NCI-H1417 (cell line): ENCODE data around the gene UBAC2.
A peak's percentile ranks its signal among the peaks of the same experiment; 100 is the strongest.
"Not testable (repeated sequence)": the region's sequence is repeated elsewhere in the genome, so short reads cannot be mapped to it uniquely, and the experiment has no call there.

Experiments
- DNase-seq, 3 experiments: peaks; one replicate each; lab custom pipeline; 2025; lab: John Stamatoyannopoulos, UW

The UBAC2 gene

DNA sequence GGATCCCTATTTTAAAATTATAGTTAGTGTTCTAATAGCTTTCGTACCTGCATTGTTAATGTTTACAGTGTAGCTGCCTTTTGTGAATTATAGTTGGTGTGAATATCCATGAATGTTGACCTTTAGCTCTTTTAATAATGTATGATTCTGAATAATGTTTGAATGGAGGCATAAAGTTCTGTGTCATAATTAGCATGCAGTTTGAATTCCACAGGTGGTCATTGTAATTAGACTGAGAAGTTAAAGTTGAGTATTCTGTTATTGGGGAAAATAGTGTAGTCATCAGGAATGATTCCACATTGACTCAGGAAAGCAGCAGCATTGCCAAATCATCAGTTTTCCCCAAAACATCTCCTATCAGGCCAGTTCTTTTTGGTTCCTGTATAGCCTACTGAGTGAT lies 45.4 kb downstream of the UBAC2 start:
- DNase-seq, result no peak

DNA sequence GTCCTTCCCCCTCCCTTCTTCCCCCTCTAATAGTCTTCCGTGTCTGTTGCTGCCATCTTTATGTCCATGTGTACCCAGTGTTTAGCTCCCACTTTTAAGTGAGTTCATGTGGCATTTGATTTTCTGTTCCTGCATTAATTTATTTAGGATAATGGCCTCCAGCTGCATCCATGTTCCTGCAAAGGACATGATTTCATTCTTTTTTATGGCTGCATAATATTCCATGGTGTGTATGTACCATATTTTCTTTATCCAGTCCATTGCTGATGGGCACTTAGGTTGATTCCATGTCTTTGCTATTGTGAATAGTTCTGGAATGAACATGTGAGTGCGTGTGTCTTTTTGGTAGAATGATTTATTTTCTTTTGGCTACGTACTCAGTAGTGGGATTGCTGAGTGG lies 48.5 kb downstream of the UBAC2 start:
- not testable (repeated sequence) for DNase-seq

DNA sequence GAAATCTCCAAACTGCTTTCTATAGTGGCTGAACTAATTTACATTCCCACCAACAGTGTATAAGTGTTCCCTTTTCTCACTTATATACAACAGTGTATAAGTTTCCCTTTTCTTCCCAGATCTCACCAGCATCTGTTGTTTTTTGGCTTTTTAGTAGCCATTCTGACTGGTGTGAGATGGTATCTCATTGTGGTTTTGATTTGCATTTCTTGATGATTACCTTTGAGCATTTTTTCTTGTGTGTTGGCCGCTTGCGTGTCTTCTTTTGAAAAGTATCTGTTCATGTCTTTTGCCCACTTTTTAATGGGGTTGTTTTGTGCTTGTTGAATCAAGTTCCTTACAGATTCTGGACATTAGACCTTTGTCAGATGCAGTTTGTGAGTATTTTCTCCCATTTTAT lies 49.0 kb downstream of the UBAC2 start:
- DNase-seq, result not testable (repeated sequence)

DNA sequence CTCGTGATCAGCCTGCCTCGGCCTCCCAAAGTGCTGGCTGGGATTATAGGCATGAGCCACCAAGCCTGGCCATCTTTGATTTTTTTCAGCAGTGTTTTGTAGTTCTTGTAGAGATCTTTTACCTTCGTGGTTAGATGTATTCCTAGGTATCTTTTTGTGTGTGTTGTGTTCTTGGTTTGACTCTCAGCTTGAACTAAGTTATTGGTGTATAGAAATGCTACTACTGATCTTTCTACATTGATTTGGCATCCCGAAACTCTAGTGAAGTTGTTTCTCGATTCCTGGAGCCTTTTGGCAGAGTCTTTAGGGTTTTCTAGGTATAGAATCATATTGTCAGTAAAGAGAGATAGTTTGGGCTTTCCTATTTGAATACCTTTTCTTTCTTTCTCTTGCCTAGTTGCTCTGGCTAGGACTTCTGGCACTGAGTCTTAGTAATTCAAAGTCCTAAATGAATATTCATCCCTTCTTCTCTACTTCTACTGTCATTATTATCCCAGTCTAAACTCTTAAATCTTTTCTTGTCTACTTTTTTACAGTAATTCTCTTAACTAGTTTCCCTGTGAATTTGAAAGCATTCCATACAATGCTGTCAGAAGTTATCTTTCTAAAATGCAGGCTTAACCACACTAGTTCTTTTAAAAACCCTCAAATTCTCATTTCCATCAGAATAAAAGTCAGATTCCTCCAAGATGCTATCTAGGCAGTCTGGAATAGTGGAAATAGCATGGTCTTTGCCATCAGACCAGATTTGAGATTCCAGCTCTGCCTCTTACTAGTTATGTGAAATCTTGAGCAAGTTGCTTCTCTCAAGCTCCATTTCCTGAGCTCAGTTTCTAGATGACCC lies 50.5 kb downstream of the UBAC2 start:
- no peak for DNase-seq

DNA sequence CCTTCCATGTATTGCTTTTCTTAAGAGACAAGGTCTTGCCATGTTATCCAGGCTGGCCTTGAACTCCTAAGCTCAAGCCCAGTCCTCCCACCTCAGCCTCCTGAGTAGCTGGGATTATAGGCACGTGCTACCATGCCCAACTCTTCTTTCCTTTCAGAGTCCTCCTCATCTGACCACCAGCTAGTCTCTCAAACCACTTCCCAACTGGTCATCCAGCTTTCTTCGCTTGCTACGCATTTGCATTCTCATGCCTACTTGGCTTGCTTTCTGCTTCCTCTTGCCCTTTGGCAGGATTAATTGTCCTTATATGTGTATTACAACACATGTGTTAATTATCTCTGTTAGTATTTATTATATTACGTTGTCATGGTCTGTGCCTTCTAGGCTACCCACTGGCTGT lies 51.3 kb downstream of the UBAC2 start:
- DNase-seq, result no peak

DNA sequence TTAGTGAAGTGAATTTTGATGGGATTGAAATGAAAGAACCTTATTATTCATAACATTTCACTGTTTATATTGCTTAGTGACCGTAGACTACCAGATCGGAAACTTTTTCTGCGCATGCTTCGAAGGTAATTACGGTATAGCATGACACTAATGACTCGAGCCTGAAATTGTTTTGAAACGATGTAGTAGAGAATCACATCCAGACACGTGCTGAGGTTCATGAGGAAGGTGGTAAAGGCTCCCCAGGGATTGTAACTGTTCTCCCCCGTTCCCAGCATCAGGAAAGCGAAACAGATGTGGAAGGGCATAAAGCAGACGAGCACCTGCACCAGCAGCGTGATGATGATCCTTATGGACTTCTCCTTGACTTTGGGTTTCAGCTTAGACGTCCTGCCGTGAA lies 54.2 kb downstream of the UBAC2 start:
- peak in 2 of 3 experiments; percentile 35 to 76 for DNase-seq

DNA sequence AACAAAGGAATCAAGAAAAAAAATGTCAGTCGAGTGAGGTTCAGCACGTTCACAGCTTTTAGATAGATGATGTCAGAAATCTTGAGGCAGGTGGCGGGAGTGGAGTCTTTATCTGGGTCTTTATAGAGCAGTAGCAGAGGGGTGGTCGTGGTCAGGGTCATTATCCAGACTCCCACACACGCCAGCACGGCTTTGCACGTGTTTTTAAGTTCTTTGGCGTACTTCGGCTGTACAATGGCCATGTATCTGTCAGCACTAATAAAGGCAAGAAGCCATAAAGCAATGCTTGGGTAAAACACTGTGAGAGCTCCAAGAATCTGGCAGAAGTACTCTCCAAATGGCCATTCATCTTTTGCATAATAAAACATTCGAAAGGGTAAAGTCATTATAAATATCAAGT lies 54.6 kb downstream of the UBAC2 start:
- DNase-seq, result no peak

DNA sequence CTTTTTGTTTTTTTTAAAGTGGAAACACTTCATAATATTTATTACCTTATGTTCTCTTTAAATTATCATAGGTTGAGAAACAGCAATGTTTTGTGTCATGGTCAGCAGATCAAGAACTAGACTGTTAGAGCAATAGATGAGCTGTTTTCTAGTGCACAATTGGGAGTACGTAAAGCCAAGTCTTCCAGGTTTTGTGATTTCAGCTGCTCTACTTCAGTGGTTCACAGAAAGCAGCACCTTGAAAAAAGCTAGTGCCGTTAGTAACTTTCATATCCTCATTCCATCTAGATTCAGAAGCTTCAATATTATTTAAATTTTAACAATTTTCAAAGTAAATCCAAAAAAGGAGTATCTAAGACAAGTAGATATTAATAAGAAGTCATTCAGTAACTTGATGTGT lies 55.6 kb downstream of the UBAC2 start:
- DNase-seq, result no peak

DNA sequence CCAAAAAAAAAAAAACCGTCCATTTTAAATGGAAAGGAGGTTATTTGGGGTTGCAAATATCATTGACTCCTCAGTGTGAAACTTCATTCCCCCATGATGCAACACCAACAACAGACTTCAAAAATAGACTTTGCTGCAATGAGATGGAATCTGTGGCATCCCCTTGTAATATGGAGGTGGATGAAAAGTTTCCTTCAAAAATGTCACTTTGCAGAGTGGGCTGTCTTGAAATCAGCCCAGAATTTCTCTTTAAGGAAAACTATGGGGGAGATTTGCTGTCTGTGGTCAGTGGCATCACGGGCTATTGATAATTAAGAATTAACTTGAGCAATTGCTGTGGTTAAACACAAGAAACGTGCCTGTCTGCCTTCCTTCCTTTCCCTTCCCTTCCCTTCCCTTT lies 56.1 kb downstream of the UBAC2 start:
- no peak for DNase-seq

DNA sequence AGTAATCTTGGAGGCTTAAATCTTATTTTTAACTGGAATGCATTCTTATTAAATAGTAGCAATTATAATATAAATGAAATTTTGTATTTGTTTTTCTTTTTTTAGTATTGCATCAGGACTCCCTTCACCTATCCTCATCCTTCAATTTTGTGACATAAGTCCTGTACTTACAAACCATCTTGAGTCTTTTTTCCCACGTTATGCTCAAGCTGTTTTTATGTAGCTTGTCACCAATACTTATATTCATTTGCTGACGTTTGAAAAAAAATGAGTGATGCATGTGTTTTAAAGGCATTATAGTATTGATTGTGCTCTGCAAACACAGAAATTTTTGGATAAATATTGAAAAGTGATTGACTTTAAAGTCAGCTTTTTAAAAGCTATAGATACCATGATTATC lies 56.6 kb downstream of the UBAC2 start:
- DNase-seq, result no peak

DNA sequence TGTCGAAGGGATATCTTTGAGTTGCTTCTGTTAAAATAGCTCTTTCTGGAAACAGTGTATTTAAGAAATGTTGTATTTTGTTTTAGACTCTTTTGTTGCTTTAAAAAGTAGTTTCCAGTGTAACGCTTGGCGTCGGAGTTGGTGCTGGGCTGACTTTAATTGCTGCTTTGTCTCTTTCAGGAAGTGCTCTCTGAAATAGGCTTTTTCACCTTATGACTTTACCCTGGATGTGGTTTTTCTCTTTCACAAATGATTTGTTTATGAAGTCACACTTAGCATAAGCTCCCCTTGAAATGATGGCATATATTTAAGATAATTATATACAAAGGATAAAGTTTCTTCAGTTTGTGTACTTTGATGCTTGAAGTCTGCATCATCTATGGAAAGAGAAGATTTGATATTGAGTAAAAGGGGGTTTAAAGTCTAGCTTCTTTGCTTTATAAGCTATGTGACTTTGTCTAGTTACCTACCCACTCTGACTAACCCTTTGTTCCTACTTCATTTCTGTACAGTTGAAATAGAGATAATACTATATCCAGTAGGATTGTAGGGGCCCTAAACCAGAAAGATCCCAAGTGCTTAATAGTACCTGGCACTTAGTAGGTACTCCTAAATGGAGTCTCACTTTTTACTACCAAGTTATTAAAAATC lies 57.7 kb downstream of the UBAC2 start, which contains the start of gene GPR18:
TSS of gene GPR18 (minus strand) at position 170 of the 651 bp plus-strand sequence. CDS start 2,507 bp downstream, outside the sequence.
- no peak for DNase-seq

DNA sequence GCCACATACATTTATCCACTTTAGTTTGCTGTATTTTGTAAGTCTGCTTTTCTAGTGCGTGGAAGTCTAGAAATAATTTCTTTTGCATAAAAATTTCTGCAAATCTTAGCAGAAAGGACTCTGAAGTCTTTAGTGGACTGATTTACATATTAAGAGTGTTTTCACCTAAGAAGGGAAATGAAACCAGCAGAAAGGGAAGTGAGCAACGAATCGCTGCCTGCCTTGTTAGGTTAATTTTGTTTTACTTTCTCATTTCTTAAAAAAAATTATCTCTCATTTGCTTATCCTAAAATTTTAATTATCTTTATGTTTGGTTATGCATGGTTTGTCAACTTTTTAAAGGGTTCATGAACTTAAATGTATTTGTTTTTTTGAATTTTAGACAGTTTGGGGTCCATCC lies 58.3 kb downstream of the UBAC2 start:
- no peak for DNase-seq

DNA sequence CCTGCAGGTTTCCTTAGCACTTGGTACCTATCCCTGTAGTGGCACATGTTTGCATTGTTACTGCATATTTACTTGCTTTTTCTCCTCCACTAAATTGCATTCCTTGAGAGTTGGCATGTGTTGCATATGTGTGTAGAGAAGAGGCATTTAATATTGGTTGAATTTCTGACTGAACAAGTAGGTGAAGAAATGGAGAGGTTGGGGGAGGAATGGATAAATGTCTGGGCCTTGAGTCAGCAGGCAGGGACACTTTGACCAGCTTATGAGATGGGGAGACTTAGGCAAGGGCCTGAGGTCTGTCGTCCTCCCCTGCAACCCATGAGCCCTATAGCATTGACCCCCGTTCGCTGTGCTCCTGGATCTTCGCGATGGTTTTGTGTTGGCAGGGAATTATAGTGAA lies 59.6 kb downstream of the UBAC2 start:
- DNase-seq, result no peak

DNA sequence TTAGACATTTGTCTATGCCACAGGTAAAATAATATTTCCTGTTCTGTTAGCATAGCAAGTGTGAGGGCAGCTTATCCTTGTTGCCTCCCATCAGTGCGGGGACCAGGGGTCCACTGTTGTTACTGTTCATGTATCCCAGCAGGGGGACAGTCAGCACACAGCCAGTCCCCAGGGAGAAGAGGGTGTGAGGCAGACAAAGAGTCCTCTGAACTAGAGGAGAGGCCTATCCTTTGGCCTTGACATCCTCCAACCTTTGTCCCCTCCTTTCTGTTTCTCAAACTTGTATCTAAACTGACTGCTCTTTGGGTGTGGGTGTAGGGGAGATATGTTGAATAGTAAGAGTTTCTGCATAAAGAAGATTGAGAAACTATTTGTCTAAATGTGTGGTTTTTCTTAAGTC lies 60.4 kb downstream of the UBAC2 start:
- DNase-seq, result no peak

DNA sequence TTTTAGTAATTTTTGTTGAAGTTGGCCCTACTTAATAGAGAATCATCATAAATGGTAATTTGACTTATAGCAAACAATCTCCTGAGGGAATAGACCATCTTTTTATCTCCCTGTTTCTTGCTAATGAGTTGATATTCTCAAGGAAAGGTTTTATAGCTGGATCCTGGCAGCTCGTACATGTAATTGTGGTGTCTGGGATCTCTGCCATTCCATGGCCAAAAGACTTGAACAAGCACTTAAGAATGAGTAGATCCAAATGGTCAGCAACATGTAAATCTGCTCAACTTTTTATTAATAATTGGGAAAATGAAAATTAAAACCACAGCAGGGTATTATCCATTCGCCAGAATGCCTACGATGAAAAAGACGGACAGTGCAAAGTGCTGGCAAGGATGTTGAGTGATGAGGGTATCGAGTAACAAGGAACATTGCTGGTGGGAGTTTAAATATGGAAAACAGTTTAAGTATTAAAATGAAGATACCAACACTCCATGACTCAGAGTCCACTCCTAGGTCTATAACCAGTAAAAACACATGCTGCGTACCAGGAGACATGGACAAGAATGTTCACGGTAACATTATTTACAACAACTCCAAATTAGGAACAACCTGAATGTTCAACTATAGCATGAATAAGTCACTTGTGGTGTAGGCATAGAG lies 62.6 kb downstream of the UBAC2 start:
- no peak for DNase-seq

DNA sequence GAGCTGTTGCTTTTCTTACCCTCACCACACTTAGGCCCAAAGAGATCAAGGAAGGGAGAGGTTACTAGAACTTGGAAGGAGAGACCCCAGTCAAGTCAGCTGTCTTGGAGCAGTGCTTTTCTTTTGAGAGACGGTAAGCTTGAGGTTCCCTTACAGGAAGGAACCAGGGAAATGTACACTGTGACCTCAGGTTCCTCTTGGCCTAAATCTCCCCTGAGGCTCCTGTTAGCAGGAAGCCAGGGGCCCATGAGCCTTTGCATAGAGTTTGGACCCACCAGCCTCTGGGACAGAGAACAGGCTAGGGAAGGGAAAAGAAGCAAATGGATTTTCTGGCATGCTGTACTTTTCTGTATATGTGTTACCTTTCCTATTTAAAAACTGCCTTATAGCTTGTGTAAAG lies 63.4 kb downstream of the UBAC2 start:
- no peak for DNase-seq

DNA sequence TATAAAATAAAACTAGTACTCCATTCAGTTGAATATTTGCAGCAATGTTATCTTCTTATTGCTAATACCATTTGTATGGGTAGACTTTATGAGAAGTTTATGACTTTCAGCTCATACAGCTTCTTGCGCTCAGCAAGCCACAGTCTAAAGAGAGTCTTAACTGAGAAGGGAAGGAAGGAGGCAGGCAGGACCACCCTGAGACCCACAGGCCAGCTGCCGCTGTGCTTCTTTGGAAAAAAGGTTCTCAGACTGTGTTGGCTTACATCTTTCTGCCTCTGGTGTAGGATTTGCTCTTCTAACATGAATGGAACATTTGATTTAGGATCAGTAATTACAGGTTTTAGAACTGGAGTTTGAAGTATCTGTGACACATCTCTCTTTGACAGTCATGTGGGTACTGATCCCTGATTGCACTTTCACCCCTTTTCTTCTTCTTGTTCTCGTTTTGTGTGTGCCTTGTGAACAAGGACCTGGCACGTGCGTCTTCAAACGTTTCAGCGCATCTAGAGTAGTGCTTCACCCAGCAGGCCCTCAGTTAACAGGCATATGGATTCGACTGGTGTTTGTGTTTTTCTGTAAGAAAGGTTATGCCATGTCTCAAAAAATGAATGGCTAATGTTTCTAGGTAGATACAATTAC lies 64.6 kb downstream of the UBAC2 start:
- peak in 2 of 3 experiments; percentile 15 to 60 for DNase-seq

DNA sequence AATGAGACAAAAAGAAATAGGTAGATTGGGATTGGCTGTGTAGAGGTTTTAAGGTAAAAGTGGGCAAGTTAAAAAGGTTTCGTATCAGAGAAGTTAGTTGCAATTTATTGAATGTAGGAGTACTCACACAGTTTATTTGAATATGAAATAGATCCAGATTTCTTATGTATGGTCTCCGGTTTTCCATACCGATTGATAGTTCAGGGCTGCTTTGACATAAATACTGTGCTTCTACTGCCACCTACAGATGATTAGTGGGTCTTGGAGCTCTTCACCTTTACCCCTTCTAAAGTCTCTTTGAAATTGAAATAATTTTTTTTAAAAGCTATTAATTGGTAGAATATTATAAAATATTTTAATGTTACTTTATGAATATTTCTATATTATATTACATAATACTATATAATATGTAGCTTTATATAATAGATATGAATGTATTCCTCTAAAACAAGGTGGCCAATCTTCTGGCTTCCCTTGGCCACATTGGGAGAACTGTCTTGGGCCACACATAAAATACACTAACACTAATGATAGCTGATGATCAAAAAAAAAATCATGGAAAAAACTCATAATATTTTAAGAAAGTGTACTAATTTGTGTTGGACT lies 65.3 kb downstream of the UBAC2 start:
- peak; percentile 40 to 78 (median 71) for DNase-seq

DNA sequence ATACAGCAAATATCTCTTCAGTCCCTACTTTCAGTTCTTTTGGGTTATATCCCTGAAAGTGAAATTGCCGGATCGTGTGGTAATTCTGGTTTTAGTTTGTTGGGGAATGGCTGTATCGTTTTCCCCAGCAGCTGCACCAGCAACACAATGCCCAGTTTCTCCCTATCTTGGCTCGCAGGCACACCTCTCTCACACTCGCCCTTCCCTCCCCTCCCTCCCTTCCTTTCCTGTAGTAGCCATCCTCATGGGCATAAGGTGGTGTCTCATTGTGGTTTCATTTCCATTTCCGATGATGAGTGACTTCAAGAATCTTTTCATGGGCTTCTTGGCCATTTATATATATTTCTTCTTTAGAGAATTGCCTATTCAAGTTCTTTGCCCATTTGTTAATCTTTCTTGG lies 66.2 kb downstream of the UBAC2 start:
- DNase-seq, result no peak

DNA sequence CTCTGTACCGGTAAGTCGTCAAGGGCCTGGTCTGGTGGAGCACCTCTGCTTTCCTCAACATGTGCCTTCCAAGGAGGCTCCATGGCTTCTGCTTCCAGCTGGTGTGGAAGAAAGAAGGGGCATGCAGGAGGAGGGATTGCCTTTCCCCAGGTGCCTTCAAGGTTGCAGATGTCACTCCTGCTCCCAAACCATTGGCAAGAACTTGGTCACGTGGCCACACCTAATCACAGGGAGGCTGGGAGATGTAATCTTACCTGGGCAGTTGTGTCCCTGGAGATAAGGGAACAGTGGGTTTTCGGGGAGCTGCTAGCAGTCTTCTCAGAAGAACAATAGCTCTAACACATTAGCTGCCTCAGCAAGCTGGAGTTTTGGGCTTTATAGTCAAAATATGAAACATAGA lies 67.3 kb downstream of the UBAC2 start:
- DNase-seq, result no peak

DNA sequence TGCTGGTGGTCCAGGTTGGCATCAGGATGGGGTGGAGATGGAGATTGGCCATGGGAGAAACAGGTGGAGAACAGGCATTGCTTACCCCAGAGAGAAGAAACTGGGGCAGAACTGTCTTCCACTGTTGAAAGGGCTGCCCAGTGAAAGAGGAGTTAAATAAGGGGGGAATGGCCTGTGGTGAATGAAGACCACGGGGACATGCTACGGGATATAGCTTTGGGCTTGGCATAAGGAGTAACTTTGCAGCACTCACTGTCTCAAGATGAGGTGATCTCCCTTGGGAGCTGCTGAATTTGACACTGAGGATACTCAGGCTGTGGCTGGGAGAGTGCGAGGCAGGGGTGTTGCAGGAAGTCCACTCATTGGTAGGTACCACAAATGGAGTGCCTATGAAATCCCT lies 68.2 kb downstream of the UBAC2 start:
- no peak for DNase-seq

DNA sequence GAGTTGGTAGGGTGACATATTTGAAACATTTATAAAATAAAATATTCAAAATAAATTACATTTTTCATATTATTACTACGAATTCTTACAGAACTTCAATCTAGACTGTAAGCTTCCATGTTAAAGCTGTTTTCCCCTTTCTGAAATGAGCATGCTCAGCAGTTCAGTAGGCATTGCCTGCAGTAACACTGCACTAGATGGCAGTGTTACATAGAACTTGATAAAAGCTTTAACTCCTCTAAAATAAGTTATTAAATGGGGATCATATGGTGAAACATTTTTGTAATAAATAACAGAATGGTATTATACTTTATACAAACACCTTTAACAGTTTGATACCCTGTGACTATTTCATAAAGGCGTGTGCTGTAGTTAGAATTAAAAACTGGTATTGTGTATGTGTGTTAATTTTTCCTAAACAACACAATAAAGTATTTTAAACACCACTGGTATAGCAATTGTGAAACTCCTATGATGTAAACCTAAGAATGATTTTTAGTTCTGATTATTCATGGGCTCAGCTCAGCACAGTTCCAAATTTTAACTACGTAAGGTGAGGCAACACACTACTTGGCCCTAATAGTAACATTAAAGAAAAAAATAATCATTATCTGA lies 69.1 kb downstream of the UBAC2 start:
- DNase-seq, result peak; percentile 19 to 67 (median 44)
